HPDE6-E6E7 (cell line): ENCODE measurements around the gene GNG11.

ENCODE experiments used
- DNase-seq: peaks from one replicate; pipeline ENCODE4 v3.0.0; 2011; ENCODE audit warnings: missing footprints; ENCODE audit errors: extremely low spot score

The GNG11 gene

GRCh38 chr7:93945756-93946535, 24.4 kb downstream of the GNG11 start:
- no peak for DNase-seq

- no peak for DNase-seq
Measured at GRCh38 chr7:93948106-93948505, 26.6 kb downstream of the GNG11 start.

- no peak for DNase-seq
Measured at GRCh38 chr7:93948873-93949272, 27.3 kb downstream of the GNG11 start.

GRCh38 chr7:93949423-93949822, 27.9 kb downstream of the GNG11 start:
- DNase-seq, result peak; percentile 35

GRCh38 chr7:93955304-93955703, 33.8 kb downstream of the GNG11 start:
- DNase-seq, result no peak

GRCh38 chr7:93957767-93958166, 36.2 kb downstream of the GNG11 start:
- no peak for DNase-seq

GRCh38 chr7:93958216-93958615, 36.7 kb downstream of the GNG11 start:
- DNase-seq, result no peak

GRCh38 chr7:93958651-93959050, 37.1 kb downstream of the GNG11 start:
- no peak for DNase-seq

- DNase-seq, result no peak
Measured at GRCh38 chr7:93960986-93961385, 39.5 kb downstream of the GNG11 start.

GRCh38 chr7:93964262-93964661, 42.7 kb downstream of the GNG11 start:
- DNase-seq, result no peak

- no peak for DNase-seq
Measured at GRCh38 chr7:93964813-93965212, 43.3 kb downstream of the GNG11 start.

GRCh38 chr7:93968911-93969620, 47.5 kb downstream of the GNG11 start:
- DNase-seq, result no peak

- no peak for DNase-seq
Measured at GRCh38 chr7:93972029-93972725, 50.6 kb downstream of the GNG11 start.

- no peak for DNase-seq
Measured at GRCh38 chr7:93973134-93973533, 51.6 kb downstream of the GNG11 start.

- no peak for DNase-seq
Measured at GRCh38 chr7:93977211-93977950, 55.8 kb downstream of the GNG11 start.
